ENCODE data around the gene FBXO34.

GRCh38 chr14:55303125-55303499, 31.9 kb downstream of the FBXO34 start:
- TF ChIP-seq POLR2A (IDR thresholded peaks at IDR 0.05; ENCODE audit: low read depth, low read length) = no peak
- no peak for TF ChIP-seq EP300 (IDR thresholded peaks at IDR 0.05; ENCODE audit: borderline replicate concordance in 1 of 2, control insufficient read depth in 1 of 2, low read depth in 2 of 2, low read length in 2 of 2)

Data from GM12878 (cell line).